ENCODE data around the gene PLXDC2.

The PLXDC2 gene

DNA sequence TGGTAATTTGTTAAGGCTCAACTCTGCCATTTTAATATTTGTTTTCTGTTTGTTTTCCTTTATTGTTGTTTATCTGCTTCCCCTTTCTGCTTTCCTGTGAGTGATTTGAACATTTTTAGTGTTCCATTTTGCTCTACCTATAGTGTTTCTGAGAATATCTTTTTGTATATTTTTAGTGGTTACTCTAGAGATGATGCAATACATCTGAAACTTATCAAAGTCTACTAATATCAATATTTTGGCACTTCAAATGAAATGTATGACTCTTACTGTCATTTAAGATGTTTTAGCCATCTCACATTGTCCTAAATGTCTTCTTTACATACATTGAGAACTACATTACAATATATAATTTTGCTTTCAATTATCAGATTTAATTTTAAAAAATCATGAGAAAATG lies 98.9 kb downstream of the PLXDC2 start:
- no peak overlapping the region for H3K4me3 ChIP-seq (ENCODE audit: low read length)
- DNase-seq (ENCODE audit: low read depth) = no peak
- TF ChIP-seq, protein P1, sequence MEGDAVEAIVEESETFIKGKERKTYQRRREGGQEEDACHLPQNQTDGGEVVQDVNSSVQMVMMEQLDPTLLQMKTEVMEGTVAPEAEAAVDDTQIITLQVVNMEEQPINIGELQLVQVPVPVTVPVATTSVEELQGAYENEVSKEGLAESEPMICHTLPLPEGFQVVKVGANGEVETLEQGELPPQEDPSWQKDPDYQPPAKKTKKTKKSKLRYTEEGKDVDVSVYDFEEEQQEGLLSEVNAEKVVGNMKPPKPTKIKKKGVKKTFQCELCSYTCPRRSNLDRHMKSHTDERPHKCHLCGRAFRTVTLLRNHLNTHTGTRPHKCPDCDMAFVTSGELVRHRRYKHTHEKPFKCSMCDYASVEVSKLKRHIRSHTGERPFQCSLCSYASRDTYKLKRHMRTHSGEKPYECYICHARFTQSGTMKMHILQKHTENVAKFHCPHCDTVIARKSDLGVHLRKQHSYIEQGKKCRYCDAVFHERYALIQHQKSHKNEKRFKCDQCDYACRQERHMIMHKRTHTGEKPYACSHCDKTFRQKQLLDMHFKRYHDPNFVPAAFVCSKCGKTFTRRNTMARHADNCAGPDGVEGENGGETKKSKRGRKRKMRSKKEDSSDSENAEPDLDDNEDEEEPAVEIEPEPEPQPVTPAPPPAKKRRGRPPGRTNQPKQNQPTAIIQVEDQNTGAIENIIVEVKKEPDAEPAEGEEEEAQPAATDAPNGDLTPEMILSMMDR (IDR thresholded peaks at IDR 0.05; ENCODE audit: insufficient read depth, low read depth, low read length, missing control alignments) = no peak

DNA sequence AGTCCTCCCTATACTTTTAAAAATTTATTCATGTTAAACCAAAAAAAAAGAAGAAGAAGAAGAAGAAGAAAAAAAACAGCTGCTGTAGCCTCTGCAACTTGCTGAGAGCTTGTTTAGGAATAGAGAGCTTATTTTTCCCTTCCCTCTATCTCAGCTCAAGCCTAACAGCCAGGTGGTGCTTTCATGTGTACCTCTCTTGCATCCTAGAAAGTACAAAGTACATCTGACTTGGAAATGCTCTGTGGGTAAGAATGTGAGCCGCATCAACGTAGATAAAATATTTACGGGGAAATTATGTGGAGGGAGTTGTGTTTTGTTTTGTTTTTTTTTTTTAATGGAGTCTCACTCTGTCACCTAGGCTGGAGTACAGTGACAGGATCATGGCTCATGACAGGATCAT lies 99.6 kb downstream of the PLXDC2 start:
- no peak overlapping the region for H3K4me3 ChIP-seq (ENCODE audit: low read length)
- no peak for DNase-seq (ENCODE audit: low read depth)
- TF ChIP-seq, protein P1 (IDR thresholded peaks at IDR 0.05; ENCODE audit: insufficient read depth, low read depth, low read length, missing control alignments) = no peak

DNA sequence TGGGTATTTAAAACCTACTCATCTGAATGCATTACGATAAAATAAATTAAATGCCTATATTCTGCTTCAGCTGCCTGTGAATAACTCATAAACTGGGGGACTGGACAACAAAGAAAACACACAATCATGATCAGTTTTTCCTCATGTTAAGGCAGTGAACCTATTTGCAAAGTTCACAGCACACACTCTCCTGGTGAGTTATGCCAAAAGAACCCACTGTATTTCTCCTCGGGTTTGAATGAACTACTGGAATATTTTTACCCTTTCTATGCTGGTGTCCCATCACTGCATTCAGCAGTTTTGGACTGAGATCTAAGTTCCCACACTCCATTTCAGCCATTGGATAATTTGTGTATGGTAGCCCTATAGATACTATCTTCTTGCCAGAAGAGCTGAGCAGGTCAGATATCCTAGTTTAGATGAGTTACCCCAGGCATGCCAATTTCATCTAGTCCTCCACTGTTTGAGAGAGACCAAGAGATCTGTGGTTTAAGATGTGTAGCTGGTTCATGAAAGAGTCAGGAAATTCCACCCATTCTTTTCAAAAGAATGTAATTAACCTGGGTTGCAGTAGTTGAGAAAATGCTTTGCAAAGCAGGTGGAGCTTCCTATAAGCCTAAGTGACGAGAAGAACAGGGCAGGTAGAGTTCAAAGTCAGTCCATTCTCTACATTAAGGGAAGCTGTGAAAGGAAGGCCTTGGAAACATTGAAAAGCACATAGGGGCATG lies 101.7 kb downstream of the PLXDC2 start:
- H3K4me3 ChIP-seq (ENCODE audit: low read length) = no peak overlapping the region
- no peak for DNase-seq (ENCODE audit: low read depth)
- TF ChIP-seq, protein P1 (IDR thresholded peaks at IDR 0.05; ENCODE audit: insufficient read depth, low read depth, low read length, missing control alignments) = no peak

DNA sequence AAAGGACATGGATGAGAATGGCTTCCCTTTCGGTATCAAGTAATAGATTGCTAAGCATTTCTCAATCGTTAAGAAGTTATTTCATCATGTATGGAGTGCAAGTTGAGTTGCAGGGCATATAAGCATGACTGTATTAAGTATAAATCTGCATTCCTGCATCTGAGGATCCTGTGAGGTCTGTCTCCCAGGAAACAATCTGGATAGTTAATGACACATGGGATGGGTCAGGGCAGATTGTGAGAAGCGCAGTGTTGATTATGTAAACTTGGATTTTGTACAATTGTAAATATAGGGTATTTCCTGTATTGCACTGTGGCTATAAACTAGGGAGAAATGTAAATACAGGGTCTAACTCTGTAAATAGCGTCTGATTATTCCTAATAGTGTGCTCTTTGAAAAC lies 102.6 kb downstream of the PLXDC2 start:
- DNase-seq (ENCODE audit: low read depth) = peak; percentile 90
- no peak overlapping the region for H3K4me3 ChIP-seq (ENCODE audit: low read length)
- TF ChIP-seq, protein P1 (IDR thresholded peaks at IDR 0.05; ENCODE audit: insufficient read depth, low read depth, low read length, missing control alignments) = no peak

DNA sequence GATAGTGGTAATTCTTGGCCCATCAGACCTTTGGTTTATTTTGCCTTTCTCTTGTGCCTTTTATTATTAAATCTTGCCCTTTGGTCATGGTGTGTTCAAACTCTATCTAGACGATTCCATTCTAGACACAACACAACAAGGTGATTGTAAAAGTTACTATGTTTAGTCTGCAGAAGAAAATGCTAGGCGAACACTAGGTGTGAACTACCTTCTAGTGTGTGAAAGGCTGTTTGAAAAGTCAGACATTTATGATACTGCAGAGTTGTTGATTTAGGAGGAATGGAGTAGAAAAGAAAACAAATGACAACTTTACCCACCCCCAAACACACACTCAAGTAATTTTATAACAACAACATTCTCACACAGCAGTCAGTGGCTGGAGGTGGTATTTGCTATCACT lies 103.4 kb downstream of the PLXDC2 start:
- H3K4me3 ChIP-seq (ENCODE audit: low read length) = no peak overlapping the region
- DNase-seq (ENCODE audit: low read depth) = no peak
- TF ChIP-seq, protein P1 (IDR thresholded peaks at IDR 0.05; ENCODE audit: insufficient read depth, low read depth, low read length, missing control alignments) = no peak

DNA sequence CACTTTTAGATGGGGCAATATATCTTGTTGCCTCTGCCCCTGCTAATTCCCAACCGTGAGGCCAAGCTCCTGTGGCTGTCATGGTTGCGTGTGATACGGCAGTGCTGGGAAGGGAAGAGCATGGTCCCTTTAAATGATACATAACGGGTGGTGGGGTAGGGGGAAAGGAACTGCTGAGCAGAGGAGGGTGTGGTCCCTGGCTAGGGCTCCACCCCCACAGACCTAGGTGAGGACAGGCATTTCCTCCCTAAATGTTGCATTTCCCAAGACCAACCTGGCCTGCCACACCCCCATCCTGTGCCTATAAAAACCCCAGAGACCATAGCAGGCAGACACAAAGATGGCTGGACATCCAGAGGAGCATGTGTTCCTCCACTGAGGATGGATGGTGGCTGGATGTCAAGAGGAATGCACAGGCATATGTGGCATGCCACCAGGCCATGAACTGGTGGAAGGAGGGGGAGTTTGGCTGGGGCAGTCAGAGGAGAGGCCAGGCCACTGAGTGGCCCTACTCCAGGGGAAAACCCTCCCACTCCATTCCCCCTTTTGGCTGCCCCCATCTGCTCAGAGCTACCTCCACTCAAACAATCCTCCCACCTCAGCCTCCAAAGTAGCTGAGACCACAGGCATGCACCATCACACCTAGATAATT lies 104.0 kb downstream of the PLXDC2 start:
- DNase-seq (ENCODE audit: low read depth) = no peak
- no peak overlapping the region for H3K4me3 ChIP-seq (ENCODE audit: low read length)
- TF ChIP-seq, protein P1 (IDR thresholded peaks at IDR 0.05; ENCODE audit: insufficient read depth, low read depth, low read length, missing control alignments) = no peak

Data from epithelial cell of esophagus (primary cell).